HepG2 (cell line): ENCODE data around the gene UBASH3A. TPM values are rescaled to one million over a fixed set of nuclear protein-coding genes. Genes with fewer than 3 reads are reported as not detected.

ENCODE experiments used
- ATAC-seq: fragments of 200-7000 bp; cut with Tn5 transposase; 3 replicates; pipeline ENCODE4 v1.9.1; 2020; ENCODE audit warnings: mild to moderate bottlenecking, moderate library complexity
- BruUV-seq: library from RNA; stranded (reverse); fragments of 400-500 nt; replicated peaks from 2 replicates; lab custom pipeline; 2021; lab: Mats Ljungman, UMichigan
- CTCF ChIA-PET: fragments of 300-600 bp; formaldehyde crosslinking; extraction: SDS; loops from one replicate; lab custom pipeline; 2021; ENCODE audit warnings: low total read pairs, inconsistent platforms, low intra/inter-chr PET ratio; lab: Yijun Ruan, JAX
- POLR2A ChIA-PET: fragments of 350-600 bp; sonication (Branson Sonifier 250); formaldehyde crosslinking; loops from one replicate; lab custom pipeline; 2020; ENCODE audit warnings: antibody characterized with exemption, inconsistent platforms; lab: Yijun Ruan, JAX
- DNase-seq: peaks from one replicate; pipeline ENCODE4 v3.0.0-alpha.2; 2015; ENCODE audit warnings: low spot score
- FAIRE-seq: peaks from 3 replicates; lab custom pipeline; 2011; peaks lifted over from hg19 to GRCh38; lab: Jason Lieb, UNC
- H2AFZ ChIP-seq: one replicate; pipeline ENCODE4 v1.6.1; 2011; ENCODE audit warnings: low read length, inconsistent platforms
- H3K27ac ChIP-seq: fragments of 300-600 bp; 3 replicates; pipeline ENCODE4 v1.8.0; 2011; ENCODE audit warnings: mixed run types, mild to moderate bottlenecking, mixed read lengths, low read length, inconsistent platforms; ENCODE audit not compliant: insufficient read depth; ENCODE audit errors: extremely low read length
- H3K27me3 ChIP-seq, 2 experiments: fragments of 200-600 bp in 1 of 2; 2 replicates in 1 of 2; 3 replicates in 1 of 2; pipeline versions ENCODE4 v1.6.0 to v1.8.0; 2011; ENCODE audit warnings: low read length in 2 of 2, mild to moderate bottlenecking in 2 of 2, moderate library complexity in 2 of 2, inconsistent platforms in 1 of 2; ENCODE audit not compliant: insufficient read depth in 2 of 2, control insufficient read depth in 1 of 2
- H3K36me3 ChIP-seq, 2 experiments: fragments of 200-600 bp in 1 of 2; replicated peaks in 1 of 2; 2 replicates in 1 of 2; 3 replicates in 1 of 2; pipeline versions ENCODE4 v1.5.1 to v1.8.0; 2011; ENCODE audit warnings: low read length in 2 of 2, inconsistent platforms in 1 of 2; ENCODE audit not compliant: insufficient read depth in 2 of 2, control insufficient read depth in 1 of 2
- H3K4me1 ChIP-seq: 2 replicates; pipeline ENCODE4 v1.5.1; 2012; ENCODE audit warnings: low read length, inconsistent platforms; ENCODE audit not compliant: insufficient read depth
- H3K4me2 ChIP-seq: 2 replicates; pipeline ENCODE4 v1.6.0; 2011; ENCODE audit warnings: low read depth, low read length, inconsistent platforms
- H3K4me3 ChIP-seq, 3 experiments: fragments of 200-600 bp in 1 of 3; sonication (generic), shearing (Covaris generic) in 1 of 3; replicated peaks in 1 of 3; 2 replicates each; pipeline ENCODE4 v1.5.1; 2011 to 2016; ENCODE audit warnings: low read length in 3 of 3, inconsistent platforms in 2 of 3, low read depth in 2 of 3, mild to moderate bottlenecking in 2 of 3, control low read depth in 1 of 3, mixed read lengths in 1 of 3; ENCODE audit not compliant: insufficient read depth in 1 of 3
- H3K79me2 ChIP-seq: one replicate; pipeline ENCODE4 v1.6.1; 2011; ENCODE audit warnings: low read length, inconsistent platforms; ENCODE audit not compliant: insufficient read depth
- H3K9ac ChIP-seq: 2 replicates; pipeline ENCODE4 v1.6.0; 2011; ENCODE audit warnings: mild to moderate bottlenecking, low read depth, low read length, inconsistent platforms; ENCODE audit not compliant: insufficient read depth
- H3K9me3 ChIP-seq: 2 replicates; pipeline ENCODE4 v1.5.1; 2012; ENCODE audit warnings: mild to moderate bottlenecking, low read length
- H4K20me1 ChIP-seq: 2 replicates; pipeline ENCODE4 v1.6.0; 2011; ENCODE audit warnings: inconsistent platforms, mild to moderate bottlenecking, low read length, moderate library complexity; ENCODE audit not compliant: insufficient read depth
- E2F5 ChIP-seq: sonication (generic); formaldehyde crosslinking; conservative IDR thresholded peaks from 2 replicates; pipeline ENCODE4 v1.4.0; 2020; ENCODE audit warnings: missing genetic modification reagents
- HNRNPUL1 ChIP-seq: fragments of 200-400 bp; formaldehyde crosslinking; IDR thresholded peaks from 2 replicates; pipeline ENCODE4 v1.6.1; 2017; ENCODE audit warnings: low read depth, mild to moderate bottlenecking, low read length, moderate library complexity
- MIER2 ChIP-seq: IDR thresholded peaks from 2 replicates; pipeline ENCODE4 v1.6.1; 2016; ENCODE audit warnings: missing biosample characterization, missing genetic modification reagents
- NONO ChIP-seq, 2 experiments: fragments of 450-650 bp in 1 of 2; sonication (generic) in 1 of 2; formaldehyde crosslinking in 1 of 2; IDR thresholded peaks in 1 of 2; conservative IDR thresholded peaks in 1 of 2; 2 replicates each; pipeline versions ENCODE4 v1.6.1 to v1.8.0; 2017 to 2022; ENCODE audit warnings: mild to moderate bottlenecking in 1 of 2, missing genetic modification reagents in 1 of 2, moderate library complexity in 1 of 2
- PAF1 ChIP-seq: IDR thresholded peaks from 2 replicates; pipeline ENCODE4 v1.6.1; 2016; ENCODE audit warnings: missing genetic modification reagents, missing compliant biosample characterization
- PHF20 ChIP-seq: sonication (generic); formaldehyde crosslinking; IDR thresholded peaks from 2 replicates; pipeline ENCODE4 v1.5.0; 2020; ENCODE audit warnings: mild to moderate bottlenecking, missing genetic modification reagents
- REST ChIP-seq, 2 experiments: IDR thresholded peaks; 2 replicates each; pipeline ENCODE4 v1.6.1; 2011 to 2012; ENCODE audit warnings: low read length in 2 of 2, borderline replicate concordance in 1 of 2, low read depth in 1 of 2, mild to moderate bottlenecking in 1 of 2, moderate library complexity in 1 of 2
- SATB2 ChIP-seq: sonication (generic); formaldehyde crosslinking; IDR thresholded peaks from 2 replicates; pipeline ENCODE4 v1.5.0; 2020; ENCODE audit warnings: missing genetic modification reagents
- SNAI1 ChIP-seq: sonication (generic); formaldehyde crosslinking; IDR thresholded peaks from 2 replicates; pipeline ENCODE4 v1.5.0; 2020; ENCODE audit warnings: mild to moderate bottlenecking, missing genetic modification reagents, borderline replicate concordance
- XBP1 ChIP-seq: sonication (generic); formaldehyde crosslinking; IDR thresholded peaks from 2 replicates; pipeline ENCODE4 v1.5.0; 2020; ENCODE audit warnings: missing genetic modification reagents
- ZMAT5 ChIP-seq: sonication (generic); formaldehyde crosslinking; IDR thresholded peaks from 2 replicates; pipeline ENCODE4 v1.5.0; 2020; ENCODE audit warnings: mild to moderate bottlenecking, low read depth, missing genetic modification reagents, borderline replicate concordance
- ZNF572 ChIP-seq: sonication (generic); formaldehyde crosslinking; IDR thresholded peaks from 2 replicates; pipeline ENCODE4 v1.5.1; 2020; ENCODE audit warnings: mild to moderate bottlenecking, missing genetic modification reagents
- WGBS: methylation state at CpG from one replicate; pipeline ENCODE4 v1.1.6; 2017; ENCODE audit warnings: low lambda C conversion rate; 5-methylcytosine and 5-hydroxymethylcytosine counted together
- in situ Hi-C: cut with HindIII; loops from 2 replicates; pipeline ENCODE4 v1.10.0; 2017; ENCODE audit warnings: low pct_unique_long_range_greater_than_20kb; ENCODE audit not compliant: extremely low pct_ligation_motif_present
- intact Hi-C: fragments of 100-400 bp; cut with micrococcal nuclease; formaldehyde crosslinking; loops from one replicate; pipeline ENCODE4 v1.10.0; 2022; ENCODE audit not compliant: unreplicated experiment
- polyA plus RNA-seq, 8 experiments: library from polyadenylated mRNA; depleted of rRNA in 3 of 8; stranded (reverse) in 7 of 8; unstranded in 1 of 8; fragments of >200 nt; fragmentation: Illumina TruSeq in 4 of 8; extraction: Trizol in 4 of 8; gene quantifications; 2 replicates each; pipeline versions ENCODE4 v1.2.1 to v1.2.3, GENCODE V29; 2011 to 2016; ENCODE audit warnings: low read depth in 4 of 8, missing spikeins in 1 of 8, mixed read lengths in 1 of 8; ENCODE audit not compliant: insufficient read depth in 1 of 8
- total RNA-seq, 5 experiments: library from RNA; depleted of rRNA; stranded (reverse); fragments of >200 nt; fragmentation: Illumina TruSeq; extraction: Trizol; gene quantifications; 2 replicates each; pipeline ENCODE4 v1.2.3, GENCODE V29; 2016; ENCODE audit warnings: low read depth in 1 of 5

UBASH3A gene
- total and polyA plus RNA-seq, 2 of the 13 experiments (the other 11 are each of a cell fraction or from before 2014, with no cell fraction given), result not detected

GRCh38 chr21:42429856-42430255 lies 26.2 kb downstream of the UBASH3A start:
- Histone ChIP-seq H3K36me3 (no peaks in the 10 kb centered on the region), H4K20me1 (no peaks in the 10 kb centered on the region), H3K27me3 (peaks cover 0 to 2% of the 10 kb centered on the region in 2 experiments; a peak in 1 of 5 replicates), H3K4me1 (peaks cover 19% of the 10 kb centered on the region), H3K27ac (no peak overlapping the region), H3K9ac (no peak overlapping the region)
- no peak for ATAC-seq
- in situ Hi-C loops, result no loop called here
- CTCF ChIA-PET, result no interaction called here
- DNase-seq, result no peak
- no peak for FAIRE-seq
- no TSS peak for BruUV-seq
- peak; percentile 90 for TF ChIP-seq MIER2
- TF ChIP-seq REST (IDR thresholded peaks at IDR 0.05; ENCODE audit: borderline replicate concordance in 1 of 2, low read depth in 1 of 2, low read length in 2 of 2), result peak; percentile 57 to 91
- TF ChIP-seq ZNF572 (CRISPR knock-in tag), result no peak
- TF ChIP-seq, all 625 proteins: peak for 2
- H3K79me2 ChIP-seq, result no peaks in the 10 kb centered on the region
- no peak overlapping the region for H3K4me2 ChIP-seq
- POLR2A ChIA-PET, result no interaction called here
- H3K4me3 ChIP-seq, result no peak overlapping the region
- WGBS, result 3% methylated on average over 5 of the region's 9 CpGs
- intact Hi-C loops, result no loop called here
- H3K9me3 ChIP-seq, result no peaks in the 10 kb centered on the region
- no peak overlapping the region for H2AFZ ChIP-seq

- no peaks in the 10 kb centered on the region for H3K36me3 ChIP-seq
- no peak for FAIRE-seq
- no TSS peak for BruUV-seq
- H2AFZ ChIP-seq, result no peak overlapping the region
- TF ChIP-seq E2F5 (CRISPR knock-in tag) (no peak), HNRNPUL1 (no peak), PHF20 (no peak), PAF1 (CRISPR knock-in tag) (no peak), NONO (IDR thresholded peaks at IDR 0.05) (no peak), NONO (CRISPR knock-in tag; conservative IDR thresholded peaks at IDR 0.05) (no peak), SNAI1 (CRISPR knock-in tag) (no peak), ZMAT5 (CRISPR knock-in tag) (no peak), SATB2 (CRISPR knock-in tag) (no peak), XBP1 (CRISPR knock-in tag) (no peak)
- TF ChIP-seq, all 625 proteins: peak for 0
- Histone ChIP-seq H3K9me3 (no peaks in the 10 kb centered on the region), H3K9ac (no peak overlapping the region), H3K79me2 (no peaks in the 10 kb centered on the region), H3K4me2 (no peak overlapping the region), H3K4me3 (no peak overlapping the region), H4K20me1 (no peaks in the 10 kb centered on the region), H3K4me1 (peaks cover 12% of the 10 kb centered on the region), H3K27ac (no peak overlapping the region), H3K27me3 (no peaks in the 10 kb centered on the region)
- intact Hi-C loops (no loop called here), in situ Hi-C loops (no loop called here)
- DNase-seq, result no peak
- POLR2A ChIA-PET, result no interaction called here
- 14% methylated on average over 2 of the region's 6 CpGs for WGBS
- CTCF ChIA-PET, result no interaction called here
- ATAC-seq, result no peak
Measured at GRCh38 chr21:42430521-42430920, 26.8 kb downstream of the UBASH3A start.
